ENCODE results near the gene GAP43. TPM values are rescaled to one million over a fixed set of nuclear protein-coding genes. Genes with fewer than 3 reads are reported as not detected.

The GAP43 gene
- total and polyA plus RNA-seq, 12 donors = 0.32 to 23.2 (median 0.74) TPM; not detected in 3

DNA sequence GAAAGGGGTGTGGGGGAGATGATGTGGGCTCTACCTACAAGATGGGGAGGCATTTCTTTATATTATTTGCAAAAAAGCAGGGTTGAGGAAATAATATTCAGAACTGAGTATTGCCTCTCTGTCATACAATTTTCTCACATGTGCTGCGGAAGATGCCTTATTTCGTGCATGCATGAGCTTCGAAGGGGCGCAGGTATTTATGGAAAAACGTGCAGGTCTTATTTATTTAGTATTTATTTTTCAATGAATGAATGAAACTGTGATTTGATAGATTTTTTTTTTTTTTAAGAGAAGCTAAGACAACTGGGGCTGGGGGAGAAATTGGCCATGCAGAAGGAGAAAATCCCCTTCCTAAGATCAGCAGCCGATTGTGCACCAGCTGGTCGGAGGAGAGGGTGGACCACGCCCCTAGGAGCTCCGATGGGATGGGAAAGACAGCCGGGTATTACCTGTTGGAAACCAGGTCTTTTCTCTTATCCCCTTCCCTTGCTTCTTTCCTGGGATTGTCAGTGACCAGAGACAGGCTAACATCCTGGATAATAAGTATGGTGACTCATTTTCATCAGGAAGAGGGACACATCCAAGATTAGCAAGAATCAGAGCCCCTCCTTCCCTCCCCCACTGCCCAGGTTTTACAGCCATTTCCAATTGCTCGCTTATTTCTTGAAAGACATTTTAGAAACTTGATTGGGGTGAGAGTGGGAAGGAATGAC lies 875 bp downstream of the GAP43 start:
- DNase-seq = no peak
- Histone ChIP-seq H3K4me3 (peak overlapping the region in 1 of 4 donors; percentile 41), H3K4me1 (replicated peaks in 1 of 2) (peaks cover 0 to 6% of the 10 kb centered on the region in 2 donors), H3K27ac (no peak overlapping the region), H3K27me3 (peaks cover 14% of the 10 kb centered on the region), H3K9me3 (replicated peaks in 1 of 3) (no peaks in the 10 kb centered on the region), H3K36me3 (replicated peaks in 1 of 2) (no peaks in the 10 kb centered on the region)
- TF ChIP-seq, protein P1, sequence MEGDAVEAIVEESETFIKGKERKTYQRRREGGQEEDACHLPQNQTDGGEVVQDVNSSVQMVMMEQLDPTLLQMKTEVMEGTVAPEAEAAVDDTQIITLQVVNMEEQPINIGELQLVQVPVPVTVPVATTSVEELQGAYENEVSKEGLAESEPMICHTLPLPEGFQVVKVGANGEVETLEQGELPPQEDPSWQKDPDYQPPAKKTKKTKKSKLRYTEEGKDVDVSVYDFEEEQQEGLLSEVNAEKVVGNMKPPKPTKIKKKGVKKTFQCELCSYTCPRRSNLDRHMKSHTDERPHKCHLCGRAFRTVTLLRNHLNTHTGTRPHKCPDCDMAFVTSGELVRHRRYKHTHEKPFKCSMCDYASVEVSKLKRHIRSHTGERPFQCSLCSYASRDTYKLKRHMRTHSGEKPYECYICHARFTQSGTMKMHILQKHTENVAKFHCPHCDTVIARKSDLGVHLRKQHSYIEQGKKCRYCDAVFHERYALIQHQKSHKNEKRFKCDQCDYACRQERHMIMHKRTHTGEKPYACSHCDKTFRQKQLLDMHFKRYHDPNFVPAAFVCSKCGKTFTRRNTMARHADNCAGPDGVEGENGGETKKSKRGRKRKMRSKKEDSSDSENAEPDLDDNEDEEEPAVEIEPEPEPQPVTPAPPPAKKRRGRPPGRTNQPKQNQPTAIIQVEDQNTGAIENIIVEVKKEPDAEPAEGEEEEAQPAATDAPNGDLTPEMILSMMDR (IDR thresholded peaks at IDR 0.05) = no peak
- no peak for TF ChIP-seq POLR2A (IDR thresholded peaks at IDR 0.05)
- intact Hi-C loops (cut with DNase I) = no loop called here
- 11 to 17% (median 13%) methylated on average over 11 of the region's 11 CpGs for WGBS, 4 donors

DNA sequence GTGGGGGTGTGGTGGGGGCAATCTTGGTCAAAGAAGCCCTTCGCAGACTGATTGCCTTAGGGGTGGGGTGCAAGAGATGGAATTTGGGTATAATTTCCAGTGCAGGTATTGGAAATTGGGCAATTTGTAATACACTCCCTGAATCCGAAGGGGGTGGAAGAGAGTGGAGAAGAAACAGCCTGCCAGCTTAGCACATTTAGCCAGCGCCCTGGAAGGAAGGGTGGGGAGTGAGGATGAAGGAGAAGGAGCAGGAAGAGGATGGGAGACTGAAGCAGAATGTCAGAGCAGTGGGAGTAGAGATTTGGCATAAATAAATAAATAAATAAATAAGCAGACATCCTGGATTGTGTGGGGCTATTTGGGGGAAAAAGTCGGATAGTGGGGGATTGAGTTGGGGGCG lies 1.6 kb downstream of the GAP43 start:
- H3K9me3 ChIP-seq (replicated peaks in 1 of 3) = no peaks in the 10 kb centered on the region
- intact Hi-C loops (cut with DNase I) = no loop called here
- H3K36me3 ChIP-seq (replicated peaks in 1 of 2) = no peaks in the 10 kb centered on the region
- 43 to 57% (median 46%) methylated on average over 5 of the region's 5 CpGs for WGBS, 4 donors
- TF ChIP-seq, protein P1 (IDR thresholded peaks at IDR 0.05) = no peak
- TF ChIP-seq POLR2A (IDR thresholded peaks at IDR 0.05) = no peak
- DNase-seq = no peak
- H3K4me1 ChIP-seq (replicated peaks in 1 of 2) = peaks cover 0 to 6% of the 10 kb centered on the region in 2 donors
- H3K27me3 ChIP-seq = peaks cover 14% of the 10 kb centered on the region
- no peak overlapping the region for H3K4me3 ChIP-seq
- no peak overlapping the region for H3K27ac ChIP-seq

DNA sequence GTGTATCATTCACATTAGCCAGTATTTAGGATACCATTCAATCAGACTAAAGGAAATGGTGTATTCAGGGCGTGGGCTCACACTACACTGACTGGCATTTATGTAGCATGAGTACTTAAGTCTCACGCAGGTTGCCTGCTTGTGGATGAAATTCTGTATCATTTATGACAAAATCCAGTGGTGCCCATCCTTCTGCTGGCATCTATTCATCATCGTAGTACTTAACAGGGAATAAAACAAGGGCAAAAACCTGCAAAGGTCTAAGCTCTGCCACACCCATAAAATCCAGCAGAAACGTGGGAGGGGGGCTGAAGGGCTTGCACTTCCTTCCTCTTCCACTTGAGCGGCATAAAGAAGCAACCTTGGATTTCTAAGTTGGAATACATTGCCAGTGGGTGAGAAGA lies 2.7 kb downstream of the GAP43 start:
- H3K4me1 ChIP-seq (replicated peaks in 1 of 2) = peaks cover 0 to 6% of the 10 kb centered on the region in 2 donors
- TF ChIP-seq POLR2A (IDR thresholded peaks at IDR 0.05) = no peak
- TF ChIP-seq, protein P1 (IDR thresholded peaks at IDR 0.05) = no peak
- intact Hi-C loops (cut with DNase I) = no loop called here

DNA sequence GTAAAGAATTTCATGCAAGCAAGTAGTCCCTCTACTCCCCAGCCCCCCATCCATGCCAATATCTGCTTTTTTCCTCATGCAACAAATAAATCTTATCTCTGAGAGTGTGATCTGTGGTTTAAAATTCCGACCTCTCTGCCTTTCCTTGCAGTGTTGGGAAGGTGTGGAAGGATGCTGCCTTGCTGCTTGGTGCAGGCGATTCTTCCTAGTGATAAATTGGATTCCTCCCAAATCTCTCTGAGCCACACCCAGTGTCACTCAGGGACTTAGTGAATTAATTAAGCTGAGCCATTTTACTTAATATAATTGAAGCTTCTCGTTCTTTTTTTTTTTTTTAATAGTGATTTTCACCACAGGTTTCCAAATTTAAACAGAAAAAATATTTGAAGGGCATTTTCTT lies 3.4 kb downstream of the GAP43 start:
- Histone ChIP-seq H3K4me3 (no peak overlapping the region), H3K36me3 (replicated peaks in 1 of 2) (no peaks in the 10 kb centered on the region), H3K4me1 (replicated peaks in 1 of 2) (peaks cover 0 to 6% of the 10 kb centered on the region in 2 donors), H3K9me3 (replicated peaks in 1 of 3) (no peaks in the 10 kb centered on the region), H3K27me3 (peaks cover 22% of the 10 kb centered on the region), H3K27ac (no peak overlapping the region)
- no peak for TF ChIP-seq POLR2A (IDR thresholded peaks at IDR 0.05)
- TF ChIP-seq, protein P1 (IDR thresholded peaks at IDR 0.05) = no peak
- no peak for DNase-seq
- intact Hi-C loops (cut with DNase I) = no loop called here
- WGBS, 4 donors = 40 to 55% (median 49%) methylated on average over 3 of the region's 3 CpGs

More for the DNA sequence above, 2.7 kb downstream of the GAP43 start:
- H3K4me3 ChIP-seq = no peak overlapping the region
- H3K9me3 ChIP-seq (replicated peaks in 1 of 3) = no peaks in the 10 kb centered on the region
- 38 to 59% (median 40%) methylated on average over 5 of the region's 5 CpGs for WGBS, 4 donors
- DNase-seq = no peak
- H3K36me3 ChIP-seq (replicated peaks in 1 of 2) = no peaks in the 10 kb centered on the region
- H3K27ac ChIP-seq = no peak overlapping the region
- H3K27me3 ChIP-seq = peaks cover 15% of the 10 kb centered on the region

Measured in adrenal gland (tissue), 12 donors.